KOPT-K1 (cell line): Measurements from ENCODE around the gene ARHGAP31.
"Not testable (repeated sequence)": the region's sequence is repeated elsewhere in the genome, so short reads cannot be mapped to it uniquely, and the experiment has no call there.

Experiments
- H3K27ac ChIP-seq: fragments of 200-600 bp; sonication (generic); 2 replicates; pipeline ENCODE4 v1.5.1; 2016; ENCODE audit warnings: antibody characterized with exemption, mild to moderate bottlenecking, low read depth, low read length; ENCODE audit not compliant: poor library complexity, severe bottlenecking
- H3K36me3 ChIP-seq: fragments of 200-600 bp; sonication (generic); 2 replicates; pipeline ENCODE4 v1.5.1; 2017; ENCODE audit warnings: antibody characterized with exemption, mild to moderate bottlenecking, low read length, moderate library complexity; ENCODE audit not compliant: insufficient read depth
- H3K9me3 ChIP-seq: fragments of 200-600 bp; sonication (generic); 2 replicates; pipeline ENCODE4 v1.5.1; 2017; ENCODE audit warnings: antibody characterized with exemption, low read length, mild to moderate bottlenecking; ENCODE audit not compliant: insufficient read depth, poor library complexity, severe bottlenecking

ARHGAP31 gene

GRCh38 chr3:119322835-119323722, 28.9 kb downstream of the ARHGAP31 start:
- peak overlapping the region; percentile 76 for H3K27ac ChIP-seq
- H3K9me3 ChIP-seq = no peaks in the 10 kb centered on the region
- H3K36me3 ChIP-seq = no peaks in the 10 kb centered on the region

GRCh38 chr3:119323723-119324085, 29.5 kb downstream of the ARHGAP31 start:
- H3K9me3 ChIP-seq = no peaks in the 10 kb centered on the region
- H3K27ac ChIP-seq = peak overlapping the region; percentile 76
- no peaks in the 10 kb centered on the region for H3K36me3 ChIP-seq

- no peaks in the 10 kb centered on the region for H3K9me3 ChIP-seq
- no peak overlapping the region for H3K27ac ChIP-seq
- H3K36me3 ChIP-seq = no peaks in the 10 kb centered on the region
These were observed 30.7 kb downstream of the ARHGAP31 start for GRCh38 chr3:119324899-119325298.

GRCh38 chr3:119326976-119327375, 32.8 kb downstream of the ARHGAP31 start:
- H3K27ac ChIP-seq = no peak overlapping the region
- no peaks in the 10 kb centered on the region for H3K9me3 ChIP-seq
- no peaks in the 10 kb centered on the region for H3K36me3 ChIP-seq

- Histone ChIP-seq H3K27ac (no peak overlapping the region), H3K9me3 (no peaks in the 10 kb centered on the region), H3K36me3 (no peaks in the 10 kb centered on the region)
These were observed 35.4 kb downstream of the ARHGAP31 start for GRCh38 chr3:119329551-119329950.

- Histone ChIP-seq H3K27ac (no peak overlapping the region), H3K36me3 (no peaks in the 10 kb centered on the region), H3K9me3 (no peaks in the 10 kb centered on the region)
These were observed 36.0 kb downstream of the ARHGAP31 start for GRCh38 chr3:119330181-119330580.

GRCh38 chr3:119330858-119331257, 36.7 kb downstream of the ARHGAP31 start:
- Histone ChIP-seq H3K36me3 (no peaks in the 10 kb centered on the region), H3K27ac (no peak overlapping the region), H3K9me3 (no peaks in the 10 kb centered on the region)

- Histone ChIP-seq H3K9me3 (no peaks in the 10 kb centered on the region), H3K36me3 (no peaks in the 10 kb centered on the region), H3K27ac (no peak overlapping the region)
These were observed 37.5 kb downstream of the ARHGAP31 start for GRCh38 chr3:119331661-119332060.

GRCh38 chr3:119333773-119334509, 39.8 kb downstream of the ARHGAP31 start:
- H3K36me3 ChIP-seq = no peaks in the 10 kb centered on the region
- H3K27ac ChIP-seq = no peak overlapping the region
- peaks cover 5% of the 10 kb centered on the region for H3K9me3 ChIP-seq

- H3K9me3 ChIP-seq = peaks cover 5% of the 10 kb centered on the region
- no peak overlapping the region for H3K27ac ChIP-seq
- no peaks in the 10 kb centered on the region for H3K36me3 ChIP-seq
These were observed 42.6 kb downstream of the ARHGAP31 start for GRCh38 chr3:119336823-119337222.

GRCh38 chr3:119337407-119337806, 43.2 kb downstream of the ARHGAP31 start:
- H3K36me3 ChIP-seq, H3K9me3 ChIP-seq, H3K27ac ChIP-seq: not testable (repeated sequence)

GRCh38 chr3:119338754-119339153, 44.6 kb downstream of the ARHGAP31 start:
- H3K36me3 ChIP-seq = no peaks in the 10 kb centered on the region
- H3K27ac ChIP-seq = no peak overlapping the region

GRCh38 chr3:119340014-119340413, 45.8 kb downstream of the ARHGAP31 start:
- Histone ChIP-seq H3K9me3 (peaks cover 5% of the 10 kb centered on the region), H3K36me3 (no peaks in the 10 kb centered on the region), H3K27ac (no peak overlapping the region)

More at GRCh38 chr3:119338754-119339153, 44.6 kb downstream of the ARHGAP31 start:
- H3K9me3 ChIP-seq = peaks cover 5% of the 10 kb centered on the region

GRCh38 chr3:119340446-119340845, 46.3 kb downstream of the ARHGAP31 start:
- Histone ChIP-seq H3K27ac (no peak overlapping the region), H3K9me3 (peaks cover 5% of the 10 kb centered on the region), H3K36me3 (no peaks in the 10 kb centered on the region)

- Histone ChIP-seq H3K27ac (no peak overlapping the region), H3K9me3 (peaks cover 2% of the 10 kb centered on the region), H3K36me3 (no peaks in the 10 kb centered on the region)
These were observed 48.0 kb downstream of the ARHGAP31 start for GRCh38 chr3:119342176-119342575.
